Epithelial cell of proximal tubule (primary cell): ENCODE data around the gene ANKS1A. TPM values are rescaled to one million over a fixed set of nuclear protein-coding genes. Genes with fewer than 3 reads are reported as not detected.
A peak's percentile ranks its signal among the peaks of the same experiment; 100 is the strongest.

ENCODE experiments used
- DNase-seq: peaks from one replicate; pipeline ENCODE4 v3.0.0-alpha.2; 2011; ENCODE audit warnings: low read depth
- H3K4me3 ChIP-seq: 2 replicates; pipeline ENCODE4 v1.5.1; 2011; ENCODE audit warnings: low read depth, mild to moderate bottlenecking, low read length
- CTCF ChIP-seq: conservative IDR thresholded peaks from 2 replicates; pipeline ENCODE4 v1.5.1; 2012; ENCODE audit warnings: low read depth, mild to moderate bottlenecking, low read length
- total RNA-seq: library from RNA; depleted of rRNA; stranded (reverse); fragments of >200 nt; gene quantifications from 2 replicates; pipeline ENCODE4 v1.2.3, GENCODE V29; 2015

The ANKS1A gene
- total RNA-seq, 1 donor from 2014 or later, result 17.4 TPM

- DNase-seq, result no peak
- no peak overlapping the region for H3K4me3 ChIP-seq
- peak; percentile 28 for TF ChIP-seq CTCF
These were observed 30.4 kb upstream of the ANKS1A start for GRCh38 chr6:34858681-34859080.

DNA sequence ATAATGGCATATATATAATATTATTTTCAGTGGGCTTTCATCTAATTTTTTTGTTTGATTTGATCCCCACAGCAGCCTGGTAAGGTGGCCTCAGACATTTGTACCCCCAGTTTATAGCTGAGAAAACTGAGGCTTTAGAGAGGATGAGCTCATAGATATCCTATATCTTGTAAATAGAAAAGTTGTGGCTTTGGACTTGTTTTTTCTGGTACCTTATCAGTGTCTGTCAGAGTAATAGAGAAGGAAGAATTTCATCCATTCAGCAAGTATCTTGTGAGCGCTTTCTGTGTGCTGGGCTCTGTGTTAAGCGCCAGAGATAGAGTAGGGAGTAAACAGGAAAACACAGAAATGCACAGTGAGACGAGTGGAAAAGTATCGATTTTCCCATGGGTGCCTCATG is 29.1 kb upstream of the ANKS1A start:
- DNase-seq, result no peak
- H3K4me3 ChIP-seq, result no peak overlapping the region
- no peak for TF ChIP-seq CTCF

DNA sequence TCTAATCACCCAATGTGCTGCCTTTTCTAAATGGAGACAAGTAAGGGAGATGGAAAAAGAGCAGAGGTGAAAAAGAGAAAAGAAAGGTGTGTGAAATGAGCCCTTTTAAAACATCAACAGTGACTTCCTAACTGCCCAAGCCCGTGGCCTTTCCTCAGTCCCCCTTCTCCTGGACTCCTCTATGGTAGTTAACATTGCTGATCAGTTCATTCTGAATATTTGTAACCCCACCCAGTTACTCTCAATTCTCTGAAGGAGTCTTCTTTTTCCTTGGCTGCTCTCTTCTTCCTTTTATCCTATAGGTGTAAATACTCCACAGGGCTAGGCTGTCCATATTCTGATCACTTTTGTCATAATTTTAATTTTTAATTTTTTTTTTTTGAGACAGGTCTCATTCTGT is 28.3 kb upstream of the ANKS1A start:
- no peak for TF ChIP-seq CTCF
- H3K4me3 ChIP-seq, result no peak overlapping the region
- DNase-seq, result no peak

DNA sequence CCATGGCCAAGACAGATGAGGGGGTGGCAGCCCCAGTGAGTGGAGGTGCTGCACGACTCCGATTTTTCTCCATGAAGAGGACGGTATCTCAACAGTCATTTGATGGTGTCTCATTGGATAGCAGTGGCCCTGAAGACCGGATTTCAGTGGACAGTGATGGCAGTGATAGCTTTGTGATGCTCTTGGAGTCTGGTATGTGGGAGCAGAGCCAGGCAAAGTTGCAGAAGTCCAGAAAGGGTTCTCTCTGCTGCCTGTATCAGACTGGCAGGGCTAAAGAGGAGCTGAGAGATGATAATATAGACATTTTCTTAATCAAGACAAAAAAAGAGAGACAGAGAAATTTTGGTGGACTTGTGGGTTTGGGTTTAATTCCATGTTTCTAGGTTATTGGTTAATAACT is 25.0 kb upstream of the ANKS1A start:
- DNase-seq, result no peak
- no peak overlapping the region for H3K4me3 ChIP-seq

GRCh38 chr6:34865107-34865506 is 23.9 kb upstream of the ANKS1A start:
- H3K4me3 ChIP-seq, result no peak overlapping the region
- TF ChIP-seq CTCF, result no peak
- DNase-seq, result no peak

More for the DNA sequence above, 25.0 kb upstream of the ANKS1A start:
- TF ChIP-seq CTCF, result no peak

DNA sequence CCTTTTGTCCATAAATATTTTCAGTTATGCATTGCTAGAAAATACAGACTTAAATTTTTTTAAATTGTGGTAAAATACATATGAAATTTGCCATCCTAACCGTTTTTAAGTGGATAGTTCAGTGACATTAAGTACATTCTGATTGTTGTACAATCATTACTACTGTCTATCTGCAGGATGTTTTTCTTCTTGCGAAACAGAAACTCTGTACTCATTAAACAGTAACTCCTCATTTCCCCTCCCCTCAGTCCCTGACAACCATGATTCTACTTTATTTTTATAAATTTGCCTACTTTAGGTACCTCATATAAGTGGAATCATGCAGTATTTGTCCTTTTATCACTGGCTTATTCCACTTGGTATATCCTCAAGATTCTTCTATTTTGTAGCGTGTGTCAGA is 22.5 kb upstream of the ANKS1A start:
- TF ChIP-seq CTCF, result no peak
- DNase-seq, result no peak
- no peak overlapping the region for H3K4me3 ChIP-seq

GRCh38 chr6:34867484-34867883 is 21.6 kb upstream of the ANKS1A start:
- no peak for DNase-seq
- TF ChIP-seq CTCF, result peak; percentile 35
- no peak overlapping the region for H3K4me3 ChIP-seq
